ENCODE measurements around the gene THAP7.

The THAP7 gene

DNA sequence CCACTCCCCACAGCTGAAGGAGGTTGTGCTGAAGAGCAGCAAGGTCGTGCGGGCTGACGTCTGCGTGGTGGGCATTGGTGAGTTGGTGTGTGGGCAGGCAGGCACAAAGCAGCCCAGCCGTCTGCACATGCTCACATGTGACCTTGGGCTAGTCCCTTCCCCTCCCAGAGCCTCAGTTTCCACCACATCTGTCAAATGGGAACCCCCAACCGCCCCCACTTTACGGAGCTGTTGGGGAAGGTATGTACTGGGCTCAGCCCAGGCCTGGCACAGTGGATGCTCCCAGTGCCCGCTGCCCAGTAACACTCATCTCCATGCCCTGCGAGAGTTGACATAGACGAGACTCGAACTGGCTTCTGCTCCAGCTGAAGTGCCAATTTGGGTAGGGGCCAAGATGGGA is 24.9 kb downstream of the THAP7 start:
- Histone ChIP-seq H3K4me3 (replicated peaks; ENCODE audit: low read depth, low read length) (no peak overlapping the region), H3K36me3 (ENCODE audit: control insufficient read depth, insufficient read depth, low read length) (no peaks in the 10 kb centered on the region), H3K27me3 (replicated peaks; ENCODE audit: control insufficient read depth, insufficient read depth, low read length) (no peaks in the 10 kb centered on the region)
- no peak for DNase-seq (ENCODE audit: extremely low read depth, insufficient read length)
- no peak for TF ChIP-seq CTCF (IDR thresholded peaks at IDR 0.05; ENCODE audit: insufficient read depth, low read length, poor library complexity, severe bottlenecking)

DNA sequence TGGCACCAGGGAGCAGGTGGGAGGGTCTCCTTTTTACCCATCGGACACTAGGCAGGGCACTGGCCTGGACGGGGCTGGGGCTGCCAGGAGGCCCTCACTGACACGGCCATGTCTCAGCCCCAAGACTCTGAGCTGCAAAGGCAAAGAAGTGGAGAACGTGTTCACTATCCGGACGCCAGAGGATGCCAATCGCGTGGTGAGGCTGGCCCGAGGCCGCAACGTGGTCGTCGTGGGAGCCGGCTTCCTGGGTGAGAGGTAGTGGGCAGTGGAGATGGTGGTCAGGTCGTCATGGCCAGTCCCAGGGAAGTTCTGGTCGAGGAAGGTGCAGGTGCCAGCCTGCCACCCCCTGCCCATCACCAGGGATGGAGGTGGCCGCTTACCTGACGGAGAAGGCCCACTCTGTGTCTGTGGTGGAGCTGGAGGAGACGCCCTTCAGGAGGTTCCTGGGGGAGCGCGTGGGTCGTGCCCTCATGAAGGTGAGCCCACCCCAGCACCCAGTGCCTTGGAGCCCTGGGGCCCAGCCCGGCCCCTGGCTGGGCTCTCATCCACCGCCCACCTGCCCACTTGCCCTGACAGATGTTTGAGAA is 25.5 kb downstream of the THAP7 start:
- no peaks in the 10 kb centered on the region for H3K36me3 ChIP-seq (ENCODE audit: control insufficient read depth, insufficient read depth, low read length)
- H3K27me3 ChIP-seq (replicated peaks; ENCODE audit: control insufficient read depth, insufficient read depth, low read length) = no peaks in the 10 kb centered on the region
- no peak for TF ChIP-seq CTCF (IDR thresholded peaks at IDR 0.05; ENCODE audit: insufficient read depth, low read length, poor library complexity, severe bottlenecking)
- no peak overlapping the region for H3K4me3 ChIP-seq (replicated peaks; ENCODE audit: low read depth, low read length)
- no peak for DNase-seq (ENCODE audit: extremely low read depth, insufficient read length)

DNA sequence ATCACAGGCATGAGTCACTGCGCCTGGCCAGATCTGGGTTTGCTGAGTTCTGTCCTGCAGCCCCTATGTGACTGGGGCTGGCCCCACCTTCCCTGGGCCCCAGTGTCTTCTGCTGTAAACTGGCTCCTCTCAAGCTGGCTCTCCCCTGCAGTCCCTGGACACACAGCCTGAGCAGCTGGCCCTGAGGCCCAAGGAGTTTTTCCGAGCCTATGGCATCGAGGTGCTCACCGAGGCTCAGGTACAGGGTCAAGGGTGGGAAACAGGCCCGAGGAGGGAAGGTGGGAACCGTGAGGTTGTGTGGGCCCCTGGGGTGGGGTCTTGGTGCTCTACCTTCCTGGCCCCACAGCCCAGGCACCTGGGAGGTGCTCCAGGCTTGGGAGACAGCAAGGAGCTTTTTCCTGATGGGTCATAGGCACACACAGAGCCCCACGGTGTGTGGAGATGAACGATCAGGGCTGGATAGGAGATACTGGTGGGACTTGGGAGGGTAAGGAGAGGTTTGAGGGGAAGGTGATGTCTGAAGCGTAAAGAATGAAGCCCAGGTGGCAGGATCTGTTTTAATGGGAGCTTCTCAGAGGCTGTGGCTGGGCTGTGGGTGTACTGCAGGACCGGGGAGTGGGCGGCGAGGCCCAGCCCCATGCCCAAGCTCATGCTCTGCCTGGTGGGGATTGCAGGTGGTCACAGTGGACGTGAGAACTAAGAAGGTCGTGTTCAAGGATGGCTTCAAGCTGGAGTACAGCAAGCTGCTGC is 26.2 kb downstream of the THAP7 start:
- Histone ChIP-seq H3K36me3 (ENCODE audit: control insufficient read depth, insufficient read depth, low read length) (no peaks in the 10 kb centered on the region), H3K4me3 (replicated peaks; ENCODE audit: low read depth, low read length) (no peak overlapping the region), H3K27me3 (replicated peaks; ENCODE audit: control insufficient read depth, insufficient read depth, low read length) (no peaks in the 10 kb centered on the region)
- DNase-seq (ENCODE audit: extremely low read depth, insufficient read length) = no peak
- TF ChIP-seq CTCF (IDR thresholded peaks at IDR 0.05; ENCODE audit: insufficient read depth, low read length, poor library complexity, severe bottlenecking) = no peak

- Histone ChIP-seq H3K4me3 (replicated peaks; ENCODE audit: low read depth, low read length) (no peak overlapping the region), H3K36me3 (ENCODE audit: control insufficient read depth, insufficient read depth, low read length) (no peaks in the 10 kb centered on the region), H3K27me3 (replicated peaks; ENCODE audit: control insufficient read depth, insufficient read depth, low read length) (no peaks in the 10 kb centered on the region)
- TF ChIP-seq CTCF (IDR thresholded peaks at IDR 0.05; ENCODE audit: insufficient read depth, low read length, poor library complexity, severe bottlenecking) = no peak
- DNase-seq (ENCODE audit: extremely low read depth, insufficient read length) = no peak
Observed at GRCh38 chr22:20974336-20974955, 27.5 kb downstream of the THAP7 start.

DNA sequence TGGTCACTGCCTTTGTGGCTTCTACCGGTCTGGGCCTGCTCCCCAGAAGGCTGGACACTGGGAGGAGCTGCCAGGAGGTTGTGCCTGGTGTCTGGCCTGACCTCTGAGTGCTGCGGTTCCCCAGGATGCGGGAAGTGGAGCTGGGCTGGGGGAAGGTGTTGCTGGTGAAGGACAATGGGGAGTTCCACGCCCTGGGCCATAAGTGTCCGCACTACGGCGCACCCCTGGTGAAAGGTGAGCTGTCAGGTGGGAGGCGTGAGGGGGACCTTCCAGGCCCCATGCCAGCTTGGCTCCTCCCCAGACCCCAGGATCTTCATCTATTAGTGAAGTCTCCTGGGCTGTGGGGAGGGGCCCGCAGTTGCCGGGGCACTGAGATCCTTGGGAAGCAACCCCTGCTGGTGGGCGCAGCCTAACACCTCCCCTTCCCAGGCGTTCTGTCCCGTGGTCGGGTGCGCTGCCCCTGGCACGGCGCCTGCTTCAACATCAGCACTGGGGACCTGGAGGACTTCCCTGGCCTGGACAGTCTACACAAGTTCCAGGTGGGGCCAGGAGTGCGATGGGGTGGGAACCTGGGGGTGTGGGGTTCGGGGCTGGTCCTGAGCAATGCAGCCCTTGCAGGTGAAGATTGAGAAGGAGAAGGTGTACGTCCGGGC is 28.2 kb downstream of the THAP7 start:
- no peak for DNase-seq (ENCODE audit: extremely low read depth, insufficient read length)
- H3K36me3 ChIP-seq (ENCODE audit: control insufficient read depth, insufficient read depth, low read length) = no peaks in the 10 kb centered on the region
- no peak for TF ChIP-seq CTCF (IDR thresholded peaks at IDR 0.05; ENCODE audit: insufficient read depth, low read length, poor library complexity, severe bottlenecking)
- H3K4me3 ChIP-seq (replicated peaks; ENCODE audit: low read depth, low read length) = no peak overlapping the region
- H3K27me3 ChIP-seq (replicated peaks; ENCODE audit: control insufficient read depth, insufficient read depth, low read length) = no peaks in the 10 kb centered on the region

Measured in GM06990 (cell line).